HepG2 (cell line): ENCODE data around the gene NACAD. TPM values are rescaled to one million over a fixed set of nuclear protein-coding genes. Genes with fewer than 3 reads are reported as not detected.

Source experiments
- ATAC-seq: fragments of 200-7000 bp; cut with Tn5 transposase; 3 replicates; pipeline ENCODE4 v1.9.1; 2020; ENCODE audit warnings: mild to moderate bottlenecking, moderate library complexity
- BruUV-seq: library from RNA; stranded (reverse); fragments of 400-500 nt; replicated peaks from 2 replicates; lab custom pipeline; 2021; lab: Mats Ljungman, UMichigan
- CTCF ChIA-PET: fragments of 300-600 bp; formaldehyde crosslinking; extraction: SDS; loops from one replicate; lab custom pipeline; 2021; ENCODE audit warnings: low total read pairs, inconsistent platforms, low intra/inter-chr PET ratio; lab: Yijun Ruan, JAX
- POLR2A ChIA-PET: fragments of 350-600 bp; sonication (Branson Sonifier 250); formaldehyde crosslinking; loops from one replicate; lab custom pipeline; 2020; ENCODE audit warnings: antibody characterized with exemption, inconsistent platforms; lab: Yijun Ruan, JAX
- DNase-seq: peaks from one replicate; pipeline ENCODE4 v3.0.0-alpha.2; 2015; ENCODE audit warnings: low spot score
- FAIRE-seq: peaks from 3 replicates; lab custom pipeline; 2011; peaks lifted over from hg19 to GRCh38; lab: Jason Lieb, UNC
- H2AFZ ChIP-seq: one replicate; pipeline ENCODE4 v1.6.1; 2011; ENCODE audit warnings: low read length, inconsistent platforms
- H3K27ac ChIP-seq: fragments of 300-600 bp; 3 replicates; pipeline ENCODE4 v1.8.0; 2011; ENCODE audit warnings: mixed run types, mild to moderate bottlenecking, mixed read lengths, low read length, inconsistent platforms; ENCODE audit not compliant: insufficient read depth; ENCODE audit errors: extremely low read length
- H3K27me3 ChIP-seq, 2 experiments: fragments of 200-600 bp in 1 of 2; 2 replicates in 1 of 2; 3 replicates in 1 of 2; pipeline versions ENCODE4 v1.6.0 to v1.8.0; 2011; ENCODE audit warnings: low read length in 2 of 2, mild to moderate bottlenecking in 2 of 2, moderate library complexity in 2 of 2, inconsistent platforms in 1 of 2; ENCODE audit not compliant: insufficient read depth in 2 of 2, control insufficient read depth in 1 of 2
- H3K36me3 ChIP-seq, 2 experiments: fragments of 200-600 bp in 1 of 2; replicated peaks in 1 of 2; 2 replicates in 1 of 2; 3 replicates in 1 of 2; pipeline versions ENCODE4 v1.5.1 to v1.8.0; 2011; ENCODE audit warnings: low read length in 2 of 2, inconsistent platforms in 1 of 2; ENCODE audit not compliant: insufficient read depth in 2 of 2, control insufficient read depth in 1 of 2
- H3K4me1 ChIP-seq: 2 replicates; pipeline ENCODE4 v1.5.1; 2012; ENCODE audit warnings: low read length, inconsistent platforms; ENCODE audit not compliant: insufficient read depth
- H3K4me2 ChIP-seq: 2 replicates; pipeline ENCODE4 v1.6.0; 2011; ENCODE audit warnings: low read depth, low read length, inconsistent platforms
- H3K4me3 ChIP-seq, 3 experiments: fragments of 200-600 bp in 1 of 3; sonication (generic), shearing (Covaris generic) in 1 of 3; replicated peaks in 1 of 3; 2 replicates each; pipeline ENCODE4 v1.5.1; 2011 to 2016; ENCODE audit warnings: low read length in 3 of 3, inconsistent platforms in 2 of 3, low read depth in 2 of 3, mild to moderate bottlenecking in 2 of 3, control low read depth in 1 of 3, mixed read lengths in 1 of 3; ENCODE audit not compliant: insufficient read depth in 1 of 3
- H3K79me2 ChIP-seq: one replicate; pipeline ENCODE4 v1.6.1; 2011; ENCODE audit warnings: low read length, inconsistent platforms; ENCODE audit not compliant: insufficient read depth
- H3K9ac ChIP-seq: 2 replicates; pipeline ENCODE4 v1.6.0; 2011; ENCODE audit warnings: mild to moderate bottlenecking, low read depth, low read length, inconsistent platforms; ENCODE audit not compliant: insufficient read depth
- H3K9me3 ChIP-seq: 2 replicates; pipeline ENCODE4 v1.5.1; 2012; ENCODE audit warnings: mild to moderate bottlenecking, low read length
- H4K20me1 ChIP-seq: 2 replicates; pipeline ENCODE4 v1.6.0; 2011; ENCODE audit warnings: inconsistent platforms, mild to moderate bottlenecking, low read length, moderate library complexity; ENCODE audit not compliant: insufficient read depth
- FOXA3 ChIP-seq: IDR thresholded peaks from 2 replicates; pipeline ENCODE4 v1.6.1; 2016; ENCODE audit warnings: missing genetic modification reagents, missing compliant biosample characterization
- NR2F1 ChIP-seq, 2 experiments: fragments of 450-650 bp in 1 of 2; formaldehyde crosslinking in 1 of 2; IDR thresholded peaks; 2 replicates each; pipeline versions ENCODE4 v1.5.0 to v1.6.1; 2016 to 2020; ENCODE audit warnings: mild to moderate bottlenecking in 1 of 2, missing compliant biosample characterization in 1 of 2, missing genetic modification reagents in 1 of 2, moderate library complexity in 1 of 2
- PCBP2 ChIP-seq: fragments of 200-400 bp; formaldehyde crosslinking; optimal IDR thresholded peaks from 2 replicates; pipeline ENCODE3; 2018; ENCODE audit warnings: low read length, low read depth; ENCODE audit not compliant: poor library complexity, severe bottlenecking
- TCF12 ChIP-seq, 2 experiments: fragments of 450-650 bp in 1 of 2; sonication (generic) in 1 of 2; formaldehyde crosslinking in 1 of 2; IDR thresholded peaks; 2 replicates each; pipeline versions ENCODE4 v1.6.1 to v1.8.0; 2017 to 2022; ENCODE audit warnings: antibody characterized with exemption in 1 of 2, mild to moderate bottlenecking in 1 of 2, missing genetic modification reagents in 1 of 2, moderate library complexity in 1 of 2
- ZBTB10 ChIP-seq: sonication (generic); formaldehyde crosslinking; IDR thresholded peaks from 2 replicates; pipeline ENCODE4 v1.4.0; 2020; ENCODE audit warnings: missing genetic modification reagents, borderline replicate concordance
- ZBTB39 ChIP-seq: sonication (generic); formaldehyde crosslinking; IDR thresholded peaks from 2 replicates; pipeline ENCODE4 v1.5.0; 2020; ENCODE audit warnings: missing genetic modification reagents
- ZFP36L2 ChIP-seq: sonication (generic); formaldehyde crosslinking; IDR thresholded peaks from 2 replicates; pipeline ENCODE4 v1.4.0; 2020; ENCODE audit warnings: missing genetic modification reagents
- ZHX2 ChIP-seq, 2 experiments: sonication (generic) in 1 of 2; formaldehyde crosslinking in 1 of 2; IDR thresholded peaks; 2 replicates each; pipeline versions ENCODE4 v1.6.1 to v1.9.0; 2014 to 2022; ENCODE audit warnings: antibody characterized with exemption in 1 of 2, borderline replicate concordance in 1 of 2, inconsistent platforms in 1 of 2, low read depth in 1 of 2, missing genetic modification reagents in 1 of 2
- ZNF512 ChIP-seq: sonication (generic); formaldehyde crosslinking; IDR thresholded peaks from 2 replicates; pipeline ENCODE4 v1.4.0; 2020; ENCODE audit warnings: mild to moderate bottlenecking, missing genetic modification reagents
- ZNF558 ChIP-seq: sonication (generic); formaldehyde crosslinking; IDR thresholded peaks from 2 replicates; pipeline ENCODE4 v1.9.0; 2022; ENCODE audit warnings: mild to moderate bottlenecking, missing genetic modification reagents, borderline replicate concordance
- WGBS: methylation state at CpG from one replicate; pipeline ENCODE4 v1.1.6; 2017; ENCODE audit warnings: low lambda C conversion rate; 5-methylcytosine and 5-hydroxymethylcytosine counted together
- in situ Hi-C: cut with HindIII; loops from 2 replicates; pipeline ENCODE4 v1.10.0; 2017; ENCODE audit warnings: low pct_unique_long_range_greater_than_20kb; ENCODE audit not compliant: extremely low pct_ligation_motif_present
- intact Hi-C: fragments of 100-400 bp; cut with micrococcal nuclease; formaldehyde crosslinking; loops from one replicate; pipeline ENCODE4 v1.10.0; 2022; ENCODE audit not compliant: unreplicated experiment
- polyA plus RNA-seq, 8 experiments: library from polyadenylated mRNA; depleted of rRNA in 3 of 8; stranded (reverse) in 7 of 8; unstranded in 1 of 8; fragments of >200 nt; fragmentation: Illumina TruSeq in 4 of 8; extraction: Trizol in 4 of 8; gene quantifications; 2 replicates each; pipeline versions ENCODE4 v1.2.1 to v1.2.3, GENCODE V29; 2011 to 2016; ENCODE audit warnings: low read depth in 4 of 8, missing spikeins in 1 of 8, mixed read lengths in 1 of 8; ENCODE audit not compliant: insufficient read depth in 1 of 8
- total RNA-seq, 5 experiments: library from RNA; depleted of rRNA; stranded (reverse); fragments of >200 nt; fragmentation: Illumina TruSeq; extraction: Trizol; gene quantifications; 2 replicates each; pipeline ENCODE4 v1.2.3, GENCODE V29; 2016; ENCODE audit warnings: low read depth in 1 of 5

Gene NACAD
- total and polyA plus RNA-seq, 2 of the 13 experiments (the other 11 are each of a cell fraction or from before 2014, with no cell fraction given), result 0.04 TPM; not detected in 1

GRCh38 chr7:45053941-45054340 lies 34.8 kb downstream of the NACAD start:
- Histone ChIP-seq H3K9me3 (no peaks in the 10 kb centered on the region), H3K4me1 (no peaks in the 10 kb centered on the region), H3K4me2 (no peak overlapping the region), H3K27ac (no peak overlapping the region), H3K79me2 (no peaks in the 10 kb centered on the region), H2AFZ (no peak overlapping the region), H3K36me3 (no peaks in the 10 kb centered on the region; a peak in 1 of 5 replicates), H4K20me1 (no peaks in the 10 kb centered on the region), H3K9ac (no peak overlapping the region), H3K4me3 (no peak overlapping the region), H3K27me3 (no peaks in the 10 kb centered on the region)
- ATAC-seq (no peak), DNase-seq (no peak), FAIRE-seq (no peak)
- intact Hi-C loops, result no loop called here
- ChIA-PET POLR2A (no interaction called here), CTCF (no interaction called here)
- WGBS, result 100% methylated on average over 5 of the region's 5 CpGs
- no TSS peak for BruUV-seq
- in situ Hi-C loops, result no loop called here
- no peak for TF ChIP-seq ZBTB39 (CRISPR knock-in tag)
- TF ChIP-seq ZBTB10 (CRISPR knock-in tag), result no peak
- no peak for TF ChIP-seq ZNF512
- TF ChIP-seq PCBP2, result no peak
- TF ChIP-seq ZHX2 (IDR thresholded peaks at IDR 0.05; ENCODE audit: low read depth), result no peak
- TF ChIP-seq ZHX2 (CRISPR knock-in tag; IDR thresholded peaks at IDR 0.05; ENCODE audit: borderline replicate concordance), result no peak
- no peak for TF ChIP-seq ZNF558 (CRISPR knock-in tag)
- no peak for TF ChIP-seq NR2F1 (CRISPR knock-in tag; IDR thresholded peaks at IDR 0.05)
- TF ChIP-seq FOXA3, result no peak
- no peak for TF ChIP-seq ZFP36L2 (CRISPR knock-in tag)
- no peak for TF ChIP-seq TCF12 (IDR thresholded peaks at IDR 0.05)
- no peak for TF ChIP-seq TCF12 (CRISPR knock-in tag; IDR thresholded peaks at IDR 0.05)
